ENCODE measurements around the gene KRTAP4-16. TPM values are rescaled to one million over a fixed set of nuclear protein-coding genes. Genes with fewer than 3 reads are reported as not detected.
"Not testable (repeated sequence)": the region's sequence is repeated elsewhere in the genome, so short reads cannot be mapped to it uniquely, and the experiment has no call there.

The KRTAP4-16 gene
- total and polyA plus RNA-seq, 2 donors (not counting 3 experiments of a cell fraction or from before 2014, with no cell fraction given) = not detected

DNA sequence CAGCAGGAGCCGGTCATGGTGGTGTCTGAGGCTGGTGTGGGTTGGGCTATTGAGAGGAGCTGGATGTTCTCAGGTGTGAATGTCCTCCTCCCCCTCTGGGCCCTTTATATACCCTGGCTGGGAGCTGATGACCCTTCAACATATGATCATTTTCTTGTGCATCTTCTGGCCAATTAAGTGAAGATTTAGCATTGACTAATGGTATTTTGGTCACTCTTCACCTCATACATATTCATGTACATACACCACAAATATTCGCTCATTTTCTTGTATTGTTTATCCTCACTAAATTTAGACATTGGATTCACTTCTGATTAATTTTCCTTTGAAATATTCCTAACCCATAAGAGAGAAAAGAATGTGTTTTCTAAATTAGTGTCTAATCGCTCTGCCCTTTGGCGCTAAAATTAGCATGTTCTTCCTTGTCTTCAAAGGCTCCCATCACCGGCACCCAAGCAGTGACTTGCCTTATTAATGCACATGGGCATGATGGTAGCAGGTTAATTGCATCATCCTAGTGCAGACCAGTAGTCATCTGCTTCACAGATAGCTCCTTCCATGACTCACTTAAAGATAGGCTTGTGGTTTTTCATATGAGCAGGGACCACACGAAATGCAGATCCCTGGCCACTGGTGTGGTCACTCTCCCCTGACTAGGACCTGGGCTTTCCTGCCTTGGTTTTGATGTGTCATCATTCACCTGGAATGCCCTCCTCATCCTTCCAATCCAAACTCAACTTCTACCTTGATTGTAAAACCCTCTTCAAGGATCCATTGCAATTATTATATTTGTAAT lies 36.0 kb downstream of the KRTAP4-16 start, which contains the start of gene KRTAP2-4:
Gene KRTAP2-4, minus strand, starts transcription at position 51 of the 796 bp plus-strand sequence. Its CDS starts 34 bp downstream, at position 17.
- DNase-seq (ENCODE audit: low read depth, low spot score) (no peak), FAIRE-seq (no peak)
- no peaks in the 10 kb centered on the region for H3K4me1 ChIP-seq (ENCODE audit: control insufficient read depth, extremely low read depth, insufficient read depth, low read length)
- no peaks in the 10 kb centered on the region for H4K20me1 ChIP-seq (replicated peaks; ENCODE audit: control insufficient read depth, extremely low read depth, insufficient read depth, low read length)
- H3K36me3 ChIP-seq (ENCODE audit: control insufficient read depth in 2 of 2, extremely low read depth in 1 of 2, insufficient read depth in 2 of 2, low read length in 2 of 2) = no peaks in the 10 kb centered on the region
- H3K27ac ChIP-seq (ENCODE audit: insufficient read depth, low read depth, low read length) = no peak within 1 kb of the TSS
- H3K4me3 ChIP-seq (replicated peaks in 1 of 3; ENCODE audit: insufficient read depth in 1 of 3, low read depth in 1 of 3, low read length in 3 of 3) = no peak within 1 kb of the TSS
- H2AFZ ChIP-seq (ENCODE audit: low read depth, low read length) = no peak within 1 kb of the TSS
- BruUV-seq (replicated peaks) = no TSS peak
- CTCF ChIA-PET = no interaction called here
- H3K9ac ChIP-seq (replicated peaks; ENCODE audit: extremely low read depth, insufficient read depth, low read length) = no peak within 1 kb of the TSS
- H3K9me3 ChIP-seq (replicated peaks; ENCODE audit: control insufficient read depth, insufficient read depth, low read length) = no peaks in the 10 kb centered on the region
- H3K9me1 ChIP-seq (replicated peaks; ENCODE audit: control insufficient read depth, extremely low read depth, insufficient read depth, low read length) = no peaks in the 10 kb centered on the region
- peaks cover 4 to 5% of the 10 kb centered on the region in 2 experiments for H3K27me3 ChIP-seq (ENCODE audit: control insufficient read depth in 2 of 2, insufficient read depth in 2 of 2, low read length in 2 of 2)
- POLR2A ChIA-PET = no interaction called here
- no peaks in the 10 kb centered on the region for H3K79me2 ChIP-seq (ENCODE audit: control insufficient read depth, insufficient read depth, low read length)
- intact Hi-C loops (cut with micrococcal nuclease) (no loop called here), dilution Hi-C loops (cut with MboI; ENCODE audit: extremely low pct_ligation_motif_present, low sequenced_read_pairs) (no loop called here)
- no peak for TF ChIP-seq GATA2 (IDR thresholded peaks at IDR 0.05; ENCODE audit: insufficient read depth, insufficient read length, low read depth, low read length)
- TF ChIP-seq, protein P1, sequence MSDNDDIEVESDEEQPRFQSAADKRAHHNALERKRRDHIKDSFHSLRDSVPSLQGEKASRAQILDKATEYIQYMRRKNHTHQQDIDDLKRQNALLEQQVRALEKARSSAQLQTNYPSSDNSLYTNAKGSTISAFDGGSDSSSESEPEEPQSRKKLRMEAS (IDR thresholded peaks at IDR 0.05; ENCODE audit: insufficient read depth, insufficient read length) = no peak
- TF ChIP-seq JUN (IDR thresholded peaks at IDR 0.05; ENCODE audit: borderline replicate concordance, insufficient read depth, insufficient read length, low read depth) = no peak
- TF ChIP-seq, protein P2, sequence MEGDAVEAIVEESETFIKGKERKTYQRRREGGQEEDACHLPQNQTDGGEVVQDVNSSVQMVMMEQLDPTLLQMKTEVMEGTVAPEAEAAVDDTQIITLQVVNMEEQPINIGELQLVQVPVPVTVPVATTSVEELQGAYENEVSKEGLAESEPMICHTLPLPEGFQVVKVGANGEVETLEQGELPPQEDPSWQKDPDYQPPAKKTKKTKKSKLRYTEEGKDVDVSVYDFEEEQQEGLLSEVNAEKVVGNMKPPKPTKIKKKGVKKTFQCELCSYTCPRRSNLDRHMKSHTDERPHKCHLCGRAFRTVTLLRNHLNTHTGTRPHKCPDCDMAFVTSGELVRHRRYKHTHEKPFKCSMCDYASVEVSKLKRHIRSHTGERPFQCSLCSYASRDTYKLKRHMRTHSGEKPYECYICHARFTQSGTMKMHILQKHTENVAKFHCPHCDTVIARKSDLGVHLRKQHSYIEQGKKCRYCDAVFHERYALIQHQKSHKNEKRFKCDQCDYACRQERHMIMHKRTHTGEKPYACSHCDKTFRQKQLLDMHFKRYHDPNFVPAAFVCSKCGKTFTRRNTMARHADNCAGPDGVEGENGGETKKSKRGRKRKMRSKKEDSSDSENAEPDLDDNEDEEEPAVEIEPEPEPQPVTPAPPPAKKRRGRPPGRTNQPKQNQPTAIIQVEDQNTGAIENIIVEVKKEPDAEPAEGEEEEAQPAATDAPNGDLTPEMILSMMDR (IDR thresholded peaks at IDR 0.05; ENCODE audit: extremely low read depth in 1 of 2, insufficient read depth in 1 of 2, low read depth in 1 of 2, low read length in 2 of 2) = no peak
- no peak for TF ChIP-seq POLR2AphosphoS5 (IDR thresholded peaks at IDR 0.05; ENCODE audit: insufficient read depth, low read depth, low read length)
- H3K4me2 ChIP-seq (ENCODE audit: insufficient read depth, low read length) = no peak within 1 kb of the TSS

DNA sequence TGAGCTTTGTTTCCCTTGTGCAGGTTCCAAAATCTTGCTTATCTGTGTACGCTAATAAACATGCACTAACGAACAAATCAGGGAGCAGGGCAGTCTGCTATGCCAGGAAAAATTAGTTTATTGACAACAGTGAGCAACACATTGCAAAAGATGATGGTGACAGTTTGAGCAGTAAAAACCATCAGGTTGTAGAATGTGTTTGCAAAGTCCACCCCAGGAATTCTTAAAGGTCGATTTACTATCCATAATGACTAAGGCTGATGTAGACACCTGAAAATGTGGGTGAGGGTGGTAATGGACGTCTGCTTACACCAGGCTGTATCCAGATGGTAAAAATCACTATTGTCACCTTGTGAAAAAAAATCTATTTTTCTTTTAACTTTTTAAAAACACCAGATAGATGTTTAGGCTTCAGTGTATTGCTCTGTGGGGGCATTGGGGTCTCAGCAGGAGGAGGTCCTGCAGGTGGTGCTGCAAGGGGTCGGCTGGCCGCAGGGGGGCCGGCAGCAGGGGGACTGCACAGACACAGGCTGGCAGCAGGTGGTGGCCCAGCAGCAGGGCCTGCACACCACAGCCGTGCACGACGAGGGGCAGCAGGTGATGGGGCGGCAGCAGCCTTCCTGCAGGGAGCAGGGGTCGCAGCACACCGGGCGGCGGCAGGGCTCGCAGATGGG lies 36.9 kb downstream of the KRTAP4-16 start:
- H3K9me3 ChIP-seq (replicated peaks; ENCODE audit: control insufficient read depth, insufficient read depth, low read length); intact Hi-C loops (cut with micrococcal nuclease); dilution Hi-C loops (cut with MboI; ENCODE audit: extremely low pct_ligation_motif_present, low sequenced_read_pairs); H3K79me2 ChIP-seq (ENCODE audit: control insufficient read depth, insufficient read depth, low read length); BruUV-seq (replicated peaks); H3K4me3 ChIP-seq (replicated peaks in 1 of 3; ENCODE audit: insufficient read depth in 1 of 3, low read depth in 1 of 3, low read length in 3 of 3); DNase-seq (ENCODE audit: low read depth, low spot score); H3K9me1 ChIP-seq (replicated peaks; ENCODE audit: control insufficient read depth, extremely low read depth, insufficient read depth, low read length); POLR2A ChIA-PET; CTCF ChIA-PET; H3K27me3 ChIP-seq (ENCODE audit: control insufficient read depth in 2 of 2, insufficient read depth in 2 of 2, low read length in 2 of 2); H3K9ac ChIP-seq (replicated peaks; ENCODE audit: extremely low read depth, insufficient read depth, low read length); H4K20me1 ChIP-seq (replicated peaks; ENCODE audit: control insufficient read depth, extremely low read depth, insufficient read depth, low read length); H3K36me3 ChIP-seq (ENCODE audit: control insufficient read depth in 2 of 2, extremely low read depth in 1 of 2, insufficient read depth in 2 of 2, low read length in 2 of 2); H3K27ac ChIP-seq (ENCODE audit: insufficient read depth, low read depth, low read length); H3K4me1 ChIP-seq (ENCODE audit: control insufficient read depth, extremely low read depth, insufficient read depth, low read length); H3K4me2 ChIP-seq (ENCODE audit: insufficient read depth, low read length); FAIRE-seq; H2AFZ ChIP-seq (ENCODE audit: low read depth, low read length): not testable (repeated sequence)
